ENCODE results near the gene TRAPPC6A.

Gene TRAPPC6A

DNA sequence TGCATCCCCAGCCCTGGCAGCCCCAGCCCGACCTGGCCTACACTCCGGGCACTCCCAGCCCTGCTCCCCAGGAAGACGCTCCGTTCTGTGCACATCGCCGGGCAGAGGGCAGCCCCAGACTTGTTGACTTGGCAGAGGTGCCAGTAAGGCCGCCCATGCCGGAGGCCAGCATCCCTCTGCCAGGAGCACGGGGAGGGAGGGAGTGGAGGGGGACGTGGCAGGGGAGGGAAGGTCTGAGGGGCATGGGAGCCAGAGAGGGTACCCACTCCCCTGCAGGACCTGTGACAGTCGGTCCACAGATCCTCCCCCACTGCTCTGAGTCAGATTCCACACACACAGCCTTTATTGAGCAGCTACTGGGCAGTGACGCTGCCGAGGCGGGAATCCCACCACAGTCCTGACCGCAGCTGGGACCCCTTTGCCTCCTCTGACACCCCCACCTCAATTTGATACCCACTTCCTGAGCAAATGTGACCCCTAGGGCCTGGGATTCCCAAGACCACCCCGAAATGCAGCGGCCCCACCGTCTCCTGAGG is 15.4 kb downstream of the TRAPPC6A start:
- Histone ChIP-seq H3F3A (ENCODE audit: insufficient read depth, low read length) (no peaks in the 10 kb centered on the region), H2AFZ (ENCODE audit: low read length) (no peak overlapping the region), H3K36me3 (ENCODE audit: insufficient read depth, low read length) (no peaks in the 10 kb centered on the region), H3K4me3 (ENCODE audit: low read depth, low read length, poor library complexity, severe bottlenecking) (no peak overlapping the region), H3K27ac (ENCODE audit: low read depth, low read length, poor library complexity, severe bottlenecking) (no peak overlapping the region), H3K9me2 (ENCODE audit: low read depth, low read length) (no peaks in the 10 kb centered on the region), H3K4me2 (ENCODE audit: low read length) (no peak overlapping the region), H3K79me2 (ENCODE audit: insufficient read depth, low read length) (no peaks in the 10 kb centered on the region), H3K9ac (ENCODE audit: low read length) (no peak overlapping the region), H3K9me3 (ENCODE audit: low read length) (no peaks in the 10 kb centered on the region), H3K4me1 (ENCODE audit: insufficient read depth, low read length, severe bottlenecking) (no peaks in the 10 kb centered on the region), H3K27me3 (ENCODE audit: insufficient read depth, low read length) (peaks cover 27% of the 10 kb centered on the region), H4K20me1 (ENCODE audit: insufficient read depth, low read length) (no peaks in the 10 kb centered on the region)
- TF ChIP-seq, protein P1, sequence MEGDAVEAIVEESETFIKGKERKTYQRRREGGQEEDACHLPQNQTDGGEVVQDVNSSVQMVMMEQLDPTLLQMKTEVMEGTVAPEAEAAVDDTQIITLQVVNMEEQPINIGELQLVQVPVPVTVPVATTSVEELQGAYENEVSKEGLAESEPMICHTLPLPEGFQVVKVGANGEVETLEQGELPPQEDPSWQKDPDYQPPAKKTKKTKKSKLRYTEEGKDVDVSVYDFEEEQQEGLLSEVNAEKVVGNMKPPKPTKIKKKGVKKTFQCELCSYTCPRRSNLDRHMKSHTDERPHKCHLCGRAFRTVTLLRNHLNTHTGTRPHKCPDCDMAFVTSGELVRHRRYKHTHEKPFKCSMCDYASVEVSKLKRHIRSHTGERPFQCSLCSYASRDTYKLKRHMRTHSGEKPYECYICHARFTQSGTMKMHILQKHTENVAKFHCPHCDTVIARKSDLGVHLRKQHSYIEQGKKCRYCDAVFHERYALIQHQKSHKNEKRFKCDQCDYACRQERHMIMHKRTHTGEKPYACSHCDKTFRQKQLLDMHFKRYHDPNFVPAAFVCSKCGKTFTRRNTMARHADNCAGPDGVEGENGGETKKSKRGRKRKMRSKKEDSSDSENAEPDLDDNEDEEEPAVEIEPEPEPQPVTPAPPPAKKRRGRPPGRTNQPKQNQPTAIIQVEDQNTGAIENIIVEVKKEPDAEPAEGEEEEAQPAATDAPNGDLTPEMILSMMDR (IDR thresholded peaks at IDR 0.05; ENCODE audit: low read length): no peak

DNA sequence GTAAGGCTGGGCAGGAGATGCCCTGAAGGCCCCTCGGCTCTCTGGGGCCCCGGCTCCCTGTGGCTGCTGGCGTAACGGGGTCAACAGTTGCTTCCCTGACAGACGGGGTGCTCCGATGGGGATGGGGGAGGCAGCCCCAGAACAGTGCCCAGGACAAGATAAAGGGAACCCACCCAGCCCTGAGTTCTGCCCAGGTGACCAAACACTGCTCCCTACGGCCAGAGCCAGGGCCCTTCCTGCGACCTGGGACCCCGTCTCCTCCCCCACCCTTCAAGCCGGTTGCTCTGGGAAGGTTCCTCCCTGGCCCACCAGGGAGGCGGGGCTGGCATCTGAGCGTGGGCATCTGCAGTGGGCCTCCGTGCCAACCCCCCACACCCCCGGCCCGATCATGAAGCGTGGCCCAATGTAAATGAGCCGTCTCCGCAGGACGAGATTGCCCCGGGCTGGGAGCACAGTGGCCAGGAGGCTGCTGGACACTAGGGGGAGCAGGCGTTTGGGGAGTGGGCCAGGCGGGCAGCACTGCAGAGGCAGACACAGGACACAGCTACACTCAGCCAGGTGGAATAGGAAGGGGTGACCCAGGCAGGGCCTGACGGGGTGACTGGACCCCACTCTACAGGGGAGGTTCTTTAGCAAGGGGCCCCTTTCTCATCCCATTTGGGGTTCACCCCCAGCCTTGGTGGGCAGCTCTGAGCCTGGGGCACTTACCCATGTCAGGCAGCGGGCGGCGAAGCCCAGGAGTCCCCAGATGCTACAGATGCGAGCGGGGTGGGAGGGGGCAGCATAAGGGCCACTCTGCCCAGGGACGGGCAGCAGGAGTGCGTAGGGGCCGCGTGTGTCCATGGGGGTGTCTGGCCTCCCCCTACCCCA is 16.1 kb downstream of the TRAPPC6A start:
- H3K9me3 ChIP-seq (ENCODE audit: low read length): no peaks in the 10 kb centered on the region
- TF ChIP-seq, protein P1 (IDR thresholded peaks at IDR 0.05; ENCODE audit: low read length): peak; percentile 18; the same call in 1 of the 2 replicates
- no peak for TF ChIP-seq EZH2 (IDR thresholded peaks at IDR 0.05; ENCODE audit: borderline replicate concordance, low read length)
- no peaks in the 10 kb centered on the region for H3K36me3 ChIP-seq (ENCODE audit: insufficient read depth, low read length)
- no peak overlapping the region for H3K4me2 ChIP-seq (ENCODE audit: low read length)
- no peak overlapping the region for H3K27ac ChIP-seq (ENCODE audit: low read depth, low read length, poor library complexity, severe bottlenecking)
- H3K9ac ChIP-seq (ENCODE audit: low read length): no peak overlapping the region
- no peaks in the 10 kb centered on the region for H4K20me1 ChIP-seq (ENCODE audit: insufficient read depth, low read length)
- no peaks in the 10 kb centered on the region for H3K4me1 ChIP-seq (ENCODE audit: insufficient read depth, low read length, severe bottlenecking)
- H2AFZ ChIP-seq (ENCODE audit: low read length): no peak overlapping the region
- H3K27me3 ChIP-seq (ENCODE audit: insufficient read depth, low read length): peaks cover 27% of the 10 kb centered on the region
- no peaks in the 10 kb centered on the region for H3F3A ChIP-seq (ENCODE audit: insufficient read depth, low read length)
- H3K79me2 ChIP-seq (ENCODE audit: insufficient read depth, low read length): no peaks in the 10 kb centered on the region
- no peaks in the 10 kb centered on the region for H3K9me2 ChIP-seq (ENCODE audit: low read depth, low read length)
- H3K4me3 ChIP-seq (ENCODE audit: low read depth, low read length, poor library complexity, severe bottlenecking): no peak overlapping the region

DNA sequence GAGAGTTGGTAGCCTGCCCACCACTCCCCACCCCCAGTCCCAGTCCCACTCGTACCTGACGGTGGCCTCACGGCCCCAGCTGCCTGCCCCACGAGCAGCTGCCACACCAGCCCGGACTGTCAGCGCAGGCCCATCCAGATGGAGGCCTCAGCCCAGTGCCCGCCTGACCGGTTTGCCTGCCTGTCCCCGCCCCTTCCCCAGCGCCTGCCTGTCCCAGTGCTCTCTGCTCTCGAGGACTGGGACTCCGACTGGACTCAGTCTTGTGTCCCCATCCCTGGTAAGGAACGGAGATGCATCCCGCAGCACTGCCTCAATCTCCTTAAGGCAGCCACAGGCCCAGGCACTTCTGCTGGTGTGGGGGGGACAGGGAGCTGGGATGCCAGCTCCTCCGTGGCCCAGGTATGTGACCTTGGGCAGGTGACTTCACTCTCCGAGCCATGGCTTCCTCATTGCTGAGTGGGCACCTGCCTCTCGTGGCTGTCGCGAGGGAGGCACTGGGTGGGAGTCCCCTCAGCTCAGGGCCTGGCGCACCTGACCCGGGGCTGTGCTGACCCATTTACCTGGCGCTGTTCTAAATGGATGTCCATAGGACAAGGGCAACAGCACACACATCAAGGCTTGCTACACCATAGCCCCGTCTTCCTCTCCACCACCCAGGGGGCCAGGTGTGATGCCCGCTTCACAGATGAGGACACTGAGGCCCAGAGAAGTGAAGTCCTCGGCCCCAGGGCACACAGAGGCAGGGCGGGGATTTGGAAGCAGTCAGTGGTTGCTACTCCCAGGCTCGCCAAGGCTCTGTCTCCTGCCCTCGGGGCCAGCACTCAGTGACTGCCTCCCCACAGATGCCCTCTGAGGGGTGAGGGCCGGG is 16.9 kb downstream of the TRAPPC6A start, which contains the start of gene NKPD1:
TSS of gene NKPD1 (minus strand) at position 113 of the 868 bp plus-strand sequence. CDS start 832 bp downstream, outside the sequence.
- TF ChIP-seq EZH2 (IDR thresholded peaks at IDR 0.05; ENCODE audit: borderline replicate concordance, low read length): no peak
- TF ChIP-seq, protein P1 (IDR thresholded peaks at IDR 0.05; ENCODE audit: low read length): no peak
- H2AFZ ChIP-seq (ENCODE audit: low read length): no peak within 1 kb of the TSS
- no peaks in the 10 kb centered on the region for H4K20me1 ChIP-seq (ENCODE audit: insufficient read depth, low read length)
- no peaks in the 10 kb centered on the region for H3K4me1 ChIP-seq (ENCODE audit: insufficient read depth, low read length, severe bottlenecking)
- H3K9me2 ChIP-seq (ENCODE audit: low read depth, low read length): no peaks in the 10 kb centered on the region
- no peaks in the 10 kb centered on the region for H3K79me2 ChIP-seq (ENCODE audit: insufficient read depth, low read length)
- H3K36me3 ChIP-seq (ENCODE audit: insufficient read depth, low read length): no peaks in the 10 kb centered on the region
- peaks cover 27% of the 10 kb centered on the region for H3K27me3 ChIP-seq (ENCODE audit: insufficient read depth, low read length)
- H3F3A ChIP-seq (ENCODE audit: insufficient read depth, low read length): no peaks in the 10 kb centered on the region
- H3K4me3 ChIP-seq (ENCODE audit: low read depth, low read length, poor library complexity, severe bottlenecking): no peak within 1 kb of the TSS
- no peaks in the 10 kb centered on the region for H3K9me3 ChIP-seq (ENCODE audit: low read length)
- no peak within 1 kb of the TSS for H3K4me2 ChIP-seq (ENCODE audit: low read length)
- no peak within 1 kb of the TSS for H3K27ac ChIP-seq (ENCODE audit: low read depth, low read length, poor library complexity, severe bottlenecking)
- no peak within 1 kb of the TSS for H3K9ac ChIP-seq (ENCODE audit: low read length)

Data from OCI-LY1 (cell line).